ENCODE results near the gene EFTUD2.

DNA sequence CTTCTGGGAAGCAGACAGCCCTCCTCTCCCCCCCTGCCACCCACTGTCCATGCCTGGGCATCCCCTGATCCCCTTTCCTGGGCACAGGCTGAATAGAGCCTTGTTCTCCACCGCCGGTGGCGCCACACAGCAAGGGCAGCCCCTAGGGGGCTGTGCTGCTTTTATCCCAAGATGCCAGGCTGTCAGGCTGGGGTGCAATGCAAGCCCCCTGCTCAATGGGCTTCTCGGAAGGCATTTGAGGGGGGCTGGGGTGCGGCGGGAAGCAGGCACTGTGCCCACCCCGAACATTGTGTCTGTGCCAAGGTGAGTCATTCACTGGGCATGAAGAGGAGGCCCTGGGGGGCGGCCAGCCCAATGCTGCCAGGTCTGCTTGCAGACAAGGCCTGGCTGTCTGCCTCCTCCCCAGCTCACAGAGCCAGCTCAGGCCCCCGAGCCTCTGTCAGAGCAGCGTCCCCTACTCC is 17.6 kb upstream of the EFTUD2 start:
- no peak for TF ChIP-seq CTCF (IDR thresholded peaks at IDR 0.05)
- TF ChIP-seq ZFX (IDR thresholded peaks at IDR 0.05; ENCODE audit: borderline replicate concordance), result no peak

Measured in 22Rv1 (cell line).